Measurements from ENCODE around the gene PSMA6. TPM values are rescaled to one million over a fixed set of nuclear protein-coding genes. Genes with fewer than 3 reads are reported as not detected.
"Not testable (repeated sequence)": the region's sequence is repeated elsewhere in the genome, so short reads cannot be mapped to it uniquely, and the experiment has no call there.

The PSMA6 gene
- total and polyA plus RNA-seq, 4 donors, result 91.6 to 174 (median 103) TPM

DNA sequence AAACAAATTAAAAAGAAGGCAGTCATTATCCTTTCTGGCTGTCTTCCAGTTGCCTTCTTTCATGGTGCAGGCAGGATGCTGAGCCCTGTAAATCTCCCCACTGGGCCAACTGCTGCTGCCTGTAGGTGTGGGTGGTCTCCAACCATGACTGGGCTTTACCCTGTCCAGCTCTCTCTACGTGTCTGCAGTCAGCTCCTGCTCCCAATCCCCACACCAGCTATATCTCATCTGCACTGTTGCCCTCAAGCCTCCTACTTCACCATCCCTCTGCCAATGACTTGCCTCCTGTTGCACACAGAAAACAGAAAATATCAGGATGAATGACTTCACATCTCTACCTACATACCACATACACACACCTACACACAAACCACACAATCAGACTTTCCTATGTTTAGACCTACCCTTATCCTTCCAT, 39.7 kb upstream of the PSMA6 start:
- no peaks in the 10 kb centered on the region for H3K27me3 ChIP-seq (ENCODE audit: control insufficient read depth in 1 of 2, insufficient read depth in 2 of 2, low read length in 1 of 2)
- H3K27ac ChIP-seq (ENCODE audit: low read depth in 1 of 2, low read length in 2 of 2), result no peak overlapping the region
- WGBS, 2 donors, result 58 to 63% methylated on average over 1 of the region's 1 CpG
- no peak for ATAC-seq (ENCODE audit: low FRiP score)
- no peaks in the 10 kb centered on the region for H3K9me3 ChIP-seq (ENCODE audit: control insufficient read depth, low read length)
- no peak for DNase-seq
- H3K4me1 ChIP-seq (ENCODE audit: control insufficient read depth in 1 of 2, insufficient read depth in 2 of 2, low read length in 2 of 2), result no peaks in the 10 kb centered on the region
- intact Hi-C loops (cut with DNase I), result no loop called here
- H3K4me3 ChIP-seq (ENCODE audit: low read length in 2 of 2), result no peak overlapping the region
- peaks cover 2% of the 10 kb centered on the region in 2 donors for H3K36me3 ChIP-seq (ENCODE audit: control insufficient read depth in 1 of 2, insufficient read depth in 2 of 2, low read length in 1 of 2)

DNA sequence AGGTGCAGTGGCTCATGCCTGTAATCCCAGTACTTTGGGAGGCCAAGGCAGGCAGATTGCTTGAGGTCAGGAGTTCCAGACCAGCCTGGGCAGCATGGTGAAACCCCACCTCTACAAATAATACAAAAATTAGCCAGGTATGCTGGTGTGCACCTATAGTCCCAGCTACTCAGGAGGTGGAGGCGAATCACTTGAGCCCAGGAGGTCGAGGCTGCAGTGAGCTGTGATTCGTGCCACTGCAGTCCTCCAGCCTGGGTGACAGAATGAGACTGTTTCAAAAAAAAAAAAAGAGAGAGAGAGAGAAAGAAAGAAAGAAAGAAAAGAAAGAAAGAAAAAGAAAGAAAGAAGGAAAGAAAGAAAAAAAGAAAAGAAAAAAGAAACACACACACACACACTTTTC, 39.1 kb upstream of the PSMA6 start:
- H3K27ac ChIP-seq (ENCODE audit: low read depth in 1 of 2, low read length in 2 of 2); H3K4me3 ChIP-seq (ENCODE audit: low read length in 2 of 2); H3K36me3 ChIP-seq (ENCODE audit: control insufficient read depth in 1 of 2, insufficient read depth in 2 of 2, low read length in 1 of 2); H3K4me1 ChIP-seq (ENCODE audit: control insufficient read depth in 1 of 2, insufficient read depth in 2 of 2, low read length in 2 of 2); ATAC-seq (ENCODE audit: low FRiP score); DNase-seq; H3K27me3 ChIP-seq (ENCODE audit: control insufficient read depth in 1 of 2, insufficient read depth in 2 of 2, low read length in 1 of 2); H3K9me3 ChIP-seq (ENCODE audit: control insufficient read depth, low read length); intact Hi-C loops (cut with DNase I): not testable (repeated sequence)
- 94 to 96% methylated on average over 3 of the region's 3 CpGs for WGBS, 2 donors

DNA sequence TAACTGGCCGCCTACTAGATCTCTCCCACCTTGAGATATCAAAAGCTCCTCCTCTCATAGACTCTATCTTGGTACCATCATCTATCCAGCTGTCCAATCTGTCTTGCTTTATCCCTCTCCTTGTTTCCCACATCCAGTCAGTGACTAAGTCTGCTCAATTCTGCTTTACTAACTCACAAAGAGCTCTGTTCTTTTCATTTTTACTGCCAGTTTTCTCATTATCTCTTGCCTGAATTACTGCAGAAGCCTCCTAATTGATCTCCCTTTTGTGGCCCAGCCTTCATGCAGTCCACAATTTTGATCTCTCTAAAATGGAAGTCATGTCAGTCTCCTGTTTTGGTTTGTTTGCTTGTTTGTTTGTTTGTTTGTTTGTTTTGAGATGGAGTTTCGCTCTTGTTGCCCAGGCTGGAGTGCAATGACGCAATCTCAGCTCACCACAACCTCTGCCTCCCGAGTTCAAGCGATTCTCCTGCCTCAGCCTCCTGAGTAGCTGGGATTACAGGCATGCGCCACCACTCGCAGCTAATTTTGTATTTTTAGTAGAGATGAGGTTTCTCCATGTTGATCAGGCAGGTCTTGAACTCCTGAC, 38.1 kb upstream of the PSMA6 start:
- H3K4me1 ChIP-seq (ENCODE audit: control insufficient read depth in 1 of 2, insufficient read depth in 2 of 2, low read length in 2 of 2); H3K4me3 ChIP-seq (ENCODE audit: low read length in 2 of 2); DNase-seq; ATAC-seq (ENCODE audit: low FRiP score); H3K36me3 ChIP-seq (ENCODE audit: control insufficient read depth in 1 of 2, insufficient read depth in 2 of 2, low read length in 1 of 2); H3K9me3 ChIP-seq (ENCODE audit: control insufficient read depth, low read length); intact Hi-C loops (cut with DNase I); H3K27ac ChIP-seq (ENCODE audit: low read depth in 1 of 2, low read length in 2 of 2); H3K27me3 ChIP-seq (ENCODE audit: control insufficient read depth in 1 of 2, insufficient read depth in 2 of 2, low read length in 1 of 2): not testable (repeated sequence)
- 97% methylated on average over 7 of the region's 7 CpGs for WGBS, 2 donors

DNA sequence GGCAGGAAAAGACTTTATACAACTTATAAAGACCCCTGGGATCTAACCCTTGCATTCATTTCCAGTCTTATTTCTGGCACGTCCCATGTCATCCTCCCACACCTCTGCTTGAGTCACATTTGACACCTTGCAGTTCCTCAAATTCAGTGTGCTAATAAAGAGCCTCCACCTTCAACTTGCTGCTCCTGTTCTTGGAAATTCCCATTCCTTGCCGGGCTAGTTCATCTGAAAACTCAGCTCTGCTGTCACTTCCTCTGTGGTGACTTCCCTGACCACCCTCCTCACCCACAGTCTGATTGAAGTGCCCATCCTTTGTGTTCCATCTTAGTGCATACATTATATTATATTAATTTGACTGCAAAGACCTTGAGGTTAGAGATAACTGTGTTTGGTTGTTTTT, 37.4 kb upstream of the PSMA6 start:
- intact Hi-C loops (cut with DNase I), result no loop called here
- H3K27ac ChIP-seq (ENCODE audit: low read depth in 1 of 2, low read length in 2 of 2), result no peak overlapping the region
- peaks cover 0 to 3% of the 10 kb centered on the region in 2 donors for H3K4me1 ChIP-seq (ENCODE audit: control insufficient read depth in 1 of 2, insufficient read depth in 2 of 2, low read length in 2 of 2)
- no peak for DNase-seq
- 85 to 89% methylated on average over 2 of the region's 2 CpGs for WGBS, 2 donors
- H3K4me3 ChIP-seq (ENCODE audit: low read length in 2 of 2), result no peak overlapping the region
- H3K27me3 ChIP-seq (ENCODE audit: control insufficient read depth in 1 of 2, insufficient read depth in 2 of 2, low read length in 1 of 2), result no peaks in the 10 kb centered on the region
- no peak for ATAC-seq (ENCODE audit: low FRiP score)
- peaks cover 0 to 2% of the 10 kb centered on the region in 2 donors for H3K36me3 ChIP-seq (ENCODE audit: control insufficient read depth in 1 of 2, insufficient read depth in 2 of 2, low read length in 1 of 2)
- no peaks in the 10 kb centered on the region for H3K9me3 ChIP-seq (ENCODE audit: control insufficient read depth, low read length)

DNA sequence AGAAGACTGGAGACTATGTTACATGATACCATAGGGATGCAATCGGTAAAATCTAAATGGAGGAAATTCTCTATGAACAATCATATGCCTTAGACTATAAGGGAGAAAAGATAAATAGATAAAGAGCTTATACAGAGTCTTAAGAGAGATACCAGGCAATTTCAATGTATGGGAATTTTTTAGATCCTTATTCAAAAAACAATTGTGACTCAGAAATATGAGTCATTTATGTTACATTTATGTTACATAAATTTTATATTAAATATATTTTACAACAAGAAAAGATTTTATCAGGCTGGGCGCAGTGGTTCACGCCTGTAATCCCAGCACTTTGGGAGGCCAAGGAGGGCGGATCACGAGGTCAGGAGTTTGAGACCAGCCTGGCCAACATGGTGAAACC, 36.5 kb upstream of the PSMA6 start:
- no peak for ATAC-seq (ENCODE audit: low FRiP score)

DNA sequence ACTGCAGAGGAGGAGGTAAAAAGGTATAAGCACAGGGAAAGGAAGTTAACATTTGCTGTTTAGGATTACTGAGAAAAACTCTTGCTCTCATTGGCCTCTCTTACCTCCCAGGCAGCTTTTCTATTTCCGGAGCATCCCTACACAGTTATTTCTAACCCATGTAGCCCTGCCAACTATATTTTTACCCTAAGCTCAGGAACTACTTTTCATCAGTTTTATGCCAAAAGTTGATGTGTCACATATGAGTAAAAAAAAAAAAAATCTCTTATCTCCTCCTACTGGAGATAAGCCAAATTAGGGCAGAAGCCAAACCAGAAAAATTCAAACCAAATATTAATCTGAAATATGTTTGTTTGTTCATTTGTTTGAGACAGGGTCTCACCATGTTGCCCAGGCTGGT, 34.4 kb upstream of the PSMA6 start:
- no peak overlapping the region for H3K27ac ChIP-seq (ENCODE audit: low read depth in 1 of 2, low read length in 2 of 2)
- no peak overlapping the region for H3K4me3 ChIP-seq (ENCODE audit: low read length in 2 of 2)
- WGBS, 2 donors, result 5 to 8% methylated on average over 1 of the region's 1 CpG

More for the DNA sequence above, 36.5 kb upstream of the PSMA6 start:
- WGBS, 2 donors, result 98 to 99% methylated on average over 5 of the region's 5 CpGs
- no peaks in the 10 kb centered on the region for H3K27me3 ChIP-seq (ENCODE audit: control insufficient read depth in 1 of 2, insufficient read depth in 2 of 2, low read length in 1 of 2)
- no peak for DNase-seq
- peaks cover 0 to 3% of the 10 kb centered on the region in 2 donors for H3K4me1 ChIP-seq (ENCODE audit: control insufficient read depth in 1 of 2, insufficient read depth in 2 of 2, low read length in 2 of 2)
- no peak overlapping the region for H3K27ac ChIP-seq (ENCODE audit: low read depth in 1 of 2, low read length in 2 of 2)
- intact Hi-C loops (cut with DNase I), result no loop called here
- no peak overlapping the region for H3K4me3 ChIP-seq (ENCODE audit: low read length in 2 of 2)
- H3K36me3 ChIP-seq (ENCODE audit: control insufficient read depth in 1 of 2, insufficient read depth in 2 of 2, low read length in 1 of 2), result peaks cover 0 to 2% of the 10 kb centered on the region in 2 donors
- no peaks in the 10 kb centered on the region for H3K9me3 ChIP-seq (ENCODE audit: control insufficient read depth, low read length)

DNA sequence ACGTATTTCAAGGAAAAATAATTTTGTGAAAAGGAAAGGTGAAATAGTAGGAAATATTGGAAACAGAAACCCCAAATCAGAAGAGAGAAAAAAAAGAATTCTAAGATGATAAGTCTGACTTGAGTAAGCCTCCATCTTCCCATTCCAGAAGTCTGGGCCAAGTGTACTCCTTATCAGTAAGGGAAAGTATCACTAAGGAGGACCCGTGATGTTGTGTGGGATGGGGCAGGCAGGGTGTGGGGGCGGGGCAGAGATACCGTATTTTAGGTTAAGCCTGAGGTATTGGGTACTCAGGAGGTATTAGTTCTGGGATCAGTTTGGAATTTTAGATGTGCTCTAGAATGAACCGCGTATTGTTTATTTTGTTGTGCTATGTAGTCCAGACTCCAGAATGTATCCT, 33.8 kb upstream of the PSMA6 start:
- H3K4me3 ChIP-seq (ENCODE audit: low read length in 2 of 2), result no peak overlapping the region
- DNase-seq (no peak), ATAC-seq (ENCODE audit: low FRiP score) (no peak)
- H3K4me1 ChIP-seq (ENCODE audit: control insufficient read depth in 1 of 2, insufficient read depth in 2 of 2, low read length in 2 of 2), result peaks cover 0 to 3% of the 10 kb centered on the region in 2 donors
- WGBS, 2 donors, result 71 to 77% methylated on average over 6 of the region's 6 CpGs
- no peaks in the 10 kb centered on the region for H3K27me3 ChIP-seq (ENCODE audit: control insufficient read depth in 1 of 2, insufficient read depth in 2 of 2, low read length in 1 of 2)
- H3K9me3 ChIP-seq (ENCODE audit: control insufficient read depth, low read length), result no peaks in the 10 kb centered on the region
- intact Hi-C loops (cut with DNase I), result no loop called here
- H3K36me3 ChIP-seq (ENCODE audit: control insufficient read depth in 1 of 2, insufficient read depth in 2 of 2, low read length in 1 of 2), result peaks cover 0 to 2% of the 10 kb centered on the region in 2 donors
- no peak overlapping the region for H3K27ac ChIP-seq (ENCODE audit: low read depth in 1 of 2, low read length in 2 of 2)

More for the DNA sequence above, 34.4 kb upstream of the PSMA6 start:
- peaks cover 0 to 2% of the 10 kb centered on the region in 2 donors for H3K36me3 ChIP-seq (ENCODE audit: control insufficient read depth in 1 of 2, insufficient read depth in 2 of 2, low read length in 1 of 2)
- H3K4me1 ChIP-seq (ENCODE audit: control insufficient read depth in 1 of 2, insufficient read depth in 2 of 2, low read length in 2 of 2), result peaks cover 0 to 3% of the 10 kb centered on the region in 2 donors
- no peaks in the 10 kb centered on the region for H3K27me3 ChIP-seq (ENCODE audit: control insufficient read depth in 1 of 2, insufficient read depth in 2 of 2, low read length in 1 of 2)
- intact Hi-C loops (cut with DNase I), result no loop called here
- DNase-seq, result no peak
- no peaks in the 10 kb centered on the region for H3K9me3 ChIP-seq (ENCODE audit: control insufficient read depth, low read length)
- ATAC-seq (ENCODE audit: low FRiP score), result no peak

DNA sequence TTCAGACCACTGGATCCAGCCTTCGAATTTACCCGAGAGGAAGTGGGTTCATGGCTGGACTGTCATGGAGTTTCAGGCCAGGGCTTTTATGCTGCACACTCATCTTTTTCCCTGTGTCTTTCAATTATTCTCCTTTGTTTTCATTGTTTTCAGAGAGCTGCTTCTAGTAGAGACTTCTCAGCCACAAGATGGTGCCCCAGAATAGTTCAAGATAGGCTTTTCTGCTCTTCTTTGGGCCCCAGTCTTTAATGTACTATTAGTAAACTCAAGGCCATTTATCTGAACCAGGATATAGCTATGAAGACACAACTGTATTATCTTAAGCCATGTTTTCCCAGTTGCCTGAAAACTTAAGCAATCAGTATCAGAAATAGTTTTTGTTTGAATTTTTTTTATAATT, 30.4 kb upstream of the PSMA6 start:
- H3K27me3 ChIP-seq (ENCODE audit: control insufficient read depth in 1 of 2, insufficient read depth in 2 of 2, low read length in 1 of 2), result no peaks in the 10 kb centered on the region
- no peaks in the 10 kb centered on the region for H3K9me3 ChIP-seq (ENCODE audit: control insufficient read depth, low read length)
- H3K36me3 ChIP-seq (ENCODE audit: control insufficient read depth in 1 of 2, insufficient read depth in 2 of 2, low read length in 1 of 2), result no peaks in the 10 kb centered on the region
- ATAC-seq (ENCODE audit: low FRiP score) (no peak), DNase-seq (no peak)
- no peak overlapping the region for H3K4me3 ChIP-seq (ENCODE audit: low read length in 2 of 2)
- WGBS, 2 donors, result 93 to 95% methylated on average over 2 of the region's 2 CpGs
- intact Hi-C loops (cut with DNase I), result no loop called here
- no peak overlapping the region for H3K27ac ChIP-seq (ENCODE audit: low read depth in 1 of 2, low read length in 2 of 2)
- peaks cover 0 to 3% of the 10 kb centered on the region in 2 donors for H3K4me1 ChIP-seq (ENCODE audit: control insufficient read depth in 1 of 2, insufficient read depth in 2 of 2, low read length in 2 of 2)

DNA sequence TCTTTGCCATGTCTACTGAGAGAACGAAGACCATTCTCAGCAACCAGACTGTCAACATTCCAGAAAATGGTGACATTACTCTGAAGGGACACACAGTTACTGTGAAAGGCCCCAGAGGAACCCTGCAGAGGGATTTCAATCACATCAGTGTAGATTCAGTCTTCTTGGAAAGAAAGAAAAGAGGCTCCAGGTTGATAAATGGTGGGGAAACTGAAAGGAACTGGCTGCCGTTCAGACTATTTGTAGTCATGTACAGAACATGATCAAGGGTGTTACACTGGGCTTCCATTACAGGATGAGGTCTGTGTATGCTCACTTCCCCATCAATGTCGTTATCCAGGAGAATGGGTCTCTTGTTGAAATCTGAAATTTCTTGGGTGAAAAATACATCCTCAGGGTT, 29.7 kb upstream of the PSMA6 start:
- H3K36me3 ChIP-seq (ENCODE audit: control insufficient read depth in 1 of 2, insufficient read depth in 2 of 2, low read length in 1 of 2), result no peaks in the 10 kb centered on the region
- WGBS, 2 donors, result 79 to 82% methylated on average over 3 of the region's 3 CpGs
- DNase-seq (no peak), ATAC-seq (ENCODE audit: low FRiP score) (no peak)
- no peaks in the 10 kb centered on the region for H3K27me3 ChIP-seq (ENCODE audit: control insufficient read depth in 1 of 2, insufficient read depth in 2 of 2, low read length in 1 of 2)
- no peak overlapping the region for H3K4me3 ChIP-seq (ENCODE audit: low read length in 2 of 2)
- no peaks in the 10 kb centered on the region for H3K9me3 ChIP-seq (ENCODE audit: control insufficient read depth, low read length)
- H3K27ac ChIP-seq (ENCODE audit: low read depth in 1 of 2, low read length in 2 of 2), result no peak overlapping the region
- intact Hi-C loops (cut with DNase I), result no loop called here
- H3K4me1 ChIP-seq (ENCODE audit: control insufficient read depth in 1 of 2, insufficient read depth in 2 of 2, low read length in 2 of 2), result peaks cover 0 to 3% of the 10 kb centered on the region in 2 donors

All from aorta (tissue), 5 donors.